Glomerular visceral epithelial cell (primary cell): ENCODE measurements around the gene ANKS1B.
"Not testable (repeated sequence)": the region's sequence is repeated elsewhere in the genome, so short reads cannot be mapped to it uniquely, and the experiment has no call there.

Source experiments
- DNase-seq: peaks from one replicate; pipeline ENCODE4 v3.0.0-alpha.2; 2016; ENCODE audit errors: extremely low spot score

Gene ANKS1B

GRCh38 chr12:99765469-99766114, 219.1 kb downstream of the ANKS1B start:
- DNase-seq, result no peak

GRCh38 chr12:99759444-99759843, 225.3 kb downstream of the ANKS1B start:
- DNase-seq, result no peak

- no peak for DNase-seq
Measured at GRCh38 chr12:99758997-99759396, 225.7 kb downstream of the ANKS1B start.

DNA sequence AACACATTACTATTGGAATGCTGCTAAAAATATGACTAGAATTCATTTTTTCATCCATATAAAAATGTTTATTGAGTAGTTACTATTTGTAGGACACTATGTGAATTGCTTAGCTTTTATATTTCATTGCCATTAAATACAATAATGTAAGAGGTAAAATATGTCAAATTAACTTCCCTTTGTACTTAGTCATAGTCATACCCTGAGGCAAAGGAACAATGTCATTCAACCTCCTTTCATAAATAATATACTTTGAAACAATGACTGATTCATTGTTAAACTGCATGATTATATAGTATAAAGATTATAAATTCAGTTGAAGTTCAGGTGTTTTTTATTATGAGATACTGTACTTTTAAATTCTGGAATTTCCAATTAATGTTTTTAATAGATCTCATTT, 232.0 kb downstream of the ANKS1B start:
- no peak for DNase-seq

- no peak for DNase-seq
Measured at GRCh38 chr12:99746538-99746937, 238.2 kb downstream of the ANKS1B start.

GRCh38 chr12:99745895-99746294, 238.8 kb downstream of the ANKS1B start:
- DNase-seq, result no peak

DNA sequence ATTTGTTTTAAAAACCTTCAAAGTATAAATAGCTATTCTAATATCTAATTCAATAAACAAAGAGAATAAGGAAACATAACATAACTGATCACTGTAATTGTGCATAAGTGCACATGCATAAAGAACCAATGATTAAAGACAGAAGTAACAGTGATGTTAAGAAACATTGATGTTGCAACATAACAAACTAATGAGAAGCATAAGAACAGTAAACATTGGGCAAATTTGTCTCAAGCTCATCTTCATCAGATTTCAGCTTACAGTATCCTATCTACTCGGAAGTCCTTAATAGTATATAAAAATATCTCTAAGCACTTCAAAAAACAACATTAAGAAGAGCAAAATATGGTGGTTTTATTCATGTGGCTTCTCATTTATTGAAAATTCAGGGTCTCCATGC, 239.6 kb downstream of the ANKS1B start:
- no peak for DNase-seq

DNA sequence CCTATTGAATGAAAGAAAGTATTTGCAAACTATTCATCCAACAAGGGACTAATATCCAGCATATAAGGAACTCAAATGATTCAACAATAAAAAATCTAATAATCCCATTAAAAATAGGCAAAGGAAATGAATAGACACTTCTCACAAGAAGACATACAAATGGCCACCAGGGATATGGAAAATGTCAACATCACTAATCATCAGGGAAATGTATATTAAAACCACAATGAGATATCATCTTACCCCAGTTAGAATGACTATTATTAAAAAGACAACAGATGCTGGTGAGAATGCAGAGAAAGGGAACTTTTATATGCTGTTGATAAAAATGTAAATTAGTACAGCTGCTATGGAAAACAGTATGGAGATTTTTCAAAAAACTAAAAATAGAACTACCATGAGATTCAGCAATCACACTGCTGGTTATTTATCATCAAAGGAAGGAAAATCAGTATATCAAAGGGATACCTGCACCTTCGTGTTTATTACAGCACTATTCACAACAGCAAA, 247.9 kb downstream of the ANKS1B start:
- no peak for DNase-seq

- DNase-seq, result no peak
Measured at GRCh38 chr12:99732131-99732530, 252.6 kb downstream of the ANKS1B start.

- no peak for DNase-seq
Measured at GRCh38 chr12:99722690-99723486, 261.8 kb downstream of the ANKS1B start.

DNA sequence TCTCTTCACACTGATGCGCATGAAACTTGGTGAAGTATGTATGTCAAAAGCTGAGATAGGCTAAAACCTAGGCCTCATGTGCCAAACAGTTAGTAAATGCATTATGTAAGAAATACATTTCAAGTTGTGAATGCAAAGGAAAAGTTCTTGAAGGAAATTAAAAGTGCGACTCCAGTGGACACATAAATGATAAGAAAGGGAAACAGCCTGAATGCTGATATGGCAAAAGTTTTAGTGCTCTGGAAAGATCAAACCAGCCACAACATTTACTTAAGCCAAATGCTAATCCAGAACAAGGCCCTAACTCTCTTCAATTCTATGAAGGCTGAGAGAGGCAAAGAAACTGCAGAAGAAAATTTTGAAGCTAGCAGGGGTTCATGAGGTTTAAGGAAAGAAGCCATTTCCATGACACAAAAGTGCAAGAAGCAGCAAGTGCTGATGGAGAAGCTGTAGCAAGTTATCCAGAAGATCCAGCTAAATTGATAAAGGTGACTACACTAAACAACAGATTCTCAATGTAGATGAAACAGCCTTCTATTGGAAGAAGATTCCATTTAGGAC, 262.9 kb downstream of the ANKS1B start:
- DNase-seq, result no peak

DNA sequence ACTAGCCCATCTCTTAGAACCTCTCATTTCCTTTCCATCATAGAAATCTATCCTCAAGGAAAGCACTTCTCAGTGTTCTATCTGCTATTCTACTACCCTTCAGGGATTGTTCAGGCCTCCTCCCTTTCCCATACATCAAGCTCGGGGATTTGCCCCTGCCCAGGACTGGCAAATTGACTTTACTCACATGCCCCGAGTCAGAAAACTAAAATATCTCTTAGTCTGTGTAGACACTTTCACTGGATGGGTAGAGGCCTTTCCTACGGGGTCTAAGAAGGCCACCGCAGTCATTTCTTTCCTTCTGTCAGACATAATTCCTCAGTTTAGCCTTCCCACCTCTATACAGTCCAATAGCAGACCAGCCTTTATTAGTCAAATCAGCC, 264.7 kb downstream of the ANKS1B start:
- DNase-seq, result not testable (repeated sequence)

- DNase-seq, result not testable (repeated sequence)
Measured at GRCh38 chr12:99719411-99720082, 265.2 kb downstream of the ANKS1B start.

DNA sequence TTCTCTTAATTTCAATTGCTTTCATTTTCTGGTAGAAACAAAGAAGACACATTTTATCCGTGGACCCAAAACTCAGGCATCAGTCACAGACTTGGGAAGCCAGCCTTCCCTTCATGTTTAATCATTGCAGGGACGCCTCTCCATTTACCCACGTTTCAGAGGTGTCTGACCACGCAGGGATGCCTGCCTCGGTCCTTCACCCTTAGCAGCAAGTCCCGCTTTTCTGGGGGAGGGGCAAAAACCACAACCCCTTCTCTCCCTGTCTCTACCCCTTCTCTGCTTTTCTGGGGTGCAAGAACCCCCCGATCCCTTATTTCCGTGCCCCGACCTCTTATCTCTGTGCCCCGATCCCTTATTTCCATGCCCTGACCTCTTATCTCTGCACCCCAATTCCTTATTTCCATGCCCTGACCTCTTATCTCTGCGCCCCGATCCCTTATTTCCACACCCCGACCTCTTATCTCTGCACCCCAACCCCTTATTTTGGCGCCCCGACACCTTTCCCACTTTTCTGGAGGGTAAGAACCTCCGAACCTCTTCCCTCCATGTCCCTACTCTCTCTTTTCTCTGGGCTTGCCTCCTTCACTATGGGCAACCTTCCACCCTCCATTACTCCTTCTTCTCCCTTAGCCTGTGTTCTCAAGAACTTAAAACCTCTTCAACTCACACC, 268.8 kb downstream of the ANKS1B start:
- not testable (repeated sequence) for DNase-seq

DNA sequence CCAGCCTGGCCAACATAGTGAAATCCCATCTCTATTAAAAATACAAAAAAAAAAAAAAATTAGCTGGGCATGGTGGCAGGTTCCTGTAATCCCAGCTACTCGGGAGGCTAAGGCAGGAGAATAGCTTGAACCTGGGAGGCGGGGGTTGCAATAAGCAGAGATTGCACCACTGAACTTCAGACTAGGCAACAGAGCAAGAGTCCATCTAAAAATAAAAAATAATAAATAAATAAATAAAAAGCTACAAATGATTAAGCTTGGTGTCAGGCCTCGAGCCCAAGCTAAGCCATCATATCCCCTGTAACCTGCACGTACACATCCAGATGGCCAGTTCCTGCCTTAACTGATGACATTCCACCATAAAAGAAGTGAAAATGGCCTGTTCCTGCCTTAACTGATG, 269.8 kb downstream of the ANKS1B start:
- DNase-seq, result not testable (repeated sequence)

DNA sequence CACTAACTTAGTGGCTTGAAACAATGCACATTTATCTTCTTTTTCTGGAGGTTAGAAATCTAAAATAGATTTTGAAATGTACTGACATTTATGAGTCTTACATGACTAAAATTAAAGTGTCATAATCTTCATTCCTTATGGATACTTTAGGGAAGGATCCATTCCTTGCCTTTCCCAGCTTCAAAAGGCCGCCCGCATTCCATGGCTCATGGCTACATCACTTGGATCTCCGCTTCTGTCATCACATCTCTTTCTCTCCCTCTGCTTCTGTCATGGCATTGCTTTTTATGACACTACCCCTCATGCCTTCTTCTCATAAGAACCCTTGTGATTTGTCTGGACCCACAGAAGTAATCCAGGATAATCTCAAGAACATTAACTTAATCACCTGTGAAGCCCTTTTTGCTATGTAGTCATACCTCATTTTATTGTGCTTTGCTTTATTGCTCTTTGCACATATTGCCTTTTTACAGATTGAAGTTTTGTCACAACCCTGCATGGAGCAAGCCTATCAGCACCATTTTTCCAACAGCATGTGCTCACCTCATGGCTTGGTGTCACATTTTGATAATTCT, 270.7 kb downstream of the ANKS1B start:
- DNase-seq, result no peak

- no peak for DNase-seq
Measured at GRCh38 chr12:99712281-99712680, 272.5 kb downstream of the ANKS1B start.

DNA sequence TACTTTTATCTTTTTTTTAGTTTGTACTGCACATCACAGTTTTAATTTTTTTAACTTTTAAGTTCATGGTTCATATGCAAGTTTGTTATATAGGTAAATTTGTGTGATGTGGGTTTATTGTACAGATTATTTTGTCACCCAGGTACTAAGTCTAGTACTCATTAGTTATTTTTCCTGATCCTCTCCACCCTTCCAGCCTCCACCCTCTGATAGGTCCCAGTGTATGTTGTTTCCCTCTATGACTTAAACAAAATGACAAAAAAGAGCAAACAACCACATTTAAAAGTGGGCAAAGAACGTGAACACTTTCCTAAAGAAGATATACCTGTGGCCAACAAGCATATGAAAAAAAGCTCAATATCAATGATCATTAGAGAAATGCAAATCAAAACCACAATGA, 273.5 kb downstream of the ANKS1B start:
- DNase-seq, result no peak

- DNase-seq, result no peak
Measured at GRCh38 chr12:99709619-99710018, 275.1 kb downstream of the ANKS1B start.

DNA sequence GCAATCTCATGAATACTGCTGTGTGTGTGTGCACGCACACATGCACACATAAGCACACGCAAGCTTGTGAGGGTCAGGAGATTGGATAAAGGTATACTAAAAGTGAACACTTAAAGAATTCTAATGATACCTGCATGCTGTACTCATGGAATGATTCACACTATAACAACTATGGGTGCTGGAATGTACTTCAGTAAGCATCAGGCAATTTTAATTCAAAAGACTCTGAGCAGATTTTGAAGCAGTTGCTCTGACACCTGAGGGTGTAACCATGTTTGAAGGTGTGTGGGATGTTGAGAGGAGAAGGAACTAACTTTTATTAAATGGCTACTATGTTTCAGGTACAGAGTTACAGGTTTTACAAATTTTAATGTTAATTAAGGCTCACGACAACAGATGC, 275.6 kb downstream of the ANKS1B start:
- no peak for DNase-seq

GRCh38 chr12:99707883-99708282, 276.9 kb downstream of the ANKS1B start:
- no peak for DNase-seq
